IMR-90 (cell line): ENCODE measurements around the gene CLPX. TPM values are rescaled to one million over a fixed set of nuclear protein-coding genes. Genes with fewer than 3 reads are reported as not detected.

Experiments
- ATAC-seq: fragments of 200-7000 bp; cut with Tn5 transposase; 2 replicates; pipeline ENCODE4 v1.9.1; 2020; ENCODE audit warnings: low read depth, mild to moderate bottlenecking, moderate library complexity
- BruUV-seq: library from RNA; stranded (reverse); fragments of 400-500 nt; replicated peaks from 2 replicates; lab custom pipeline; 2021; lab: Mats Ljungman, UMichigan
- CTCF ChIA-PET: fragments of 300-600 bp; formaldehyde crosslinking; extraction: SDS; loops from one replicate; lab custom pipeline; 2021; ENCODE audit warnings: antibody characterized with exemption; lab: Yijun Ruan, JAX
- POLR2A ChIA-PET: fragments of 300-600 bp; sonication (Branson Sonifier 250); formaldehyde crosslinking; loops from one replicate; lab custom pipeline; 2022; ENCODE audit warnings: antibody characterized with exemption; ENCODE audit not compliant: unreplicated experiment; lab: Charles Lee
- DNase-seq: peaks from one replicate; pipeline ENCODE4 v3.0.0; 2013
- H2AFZ ChIP-seq: replicated peaks from 2 replicates; pipeline ENCODE3; 2013; ENCODE audit warnings: low read length, mild to moderate bottlenecking; ENCODE audit not compliant: poor library complexity
- H2AK5ac ChIP-seq: 2 replicates; pipeline ENCODE4 v1.6.1; 2013; ENCODE audit warnings: low read depth, low read length, inconsistent platforms
- H2AK9ac ChIP-seq: replicated peaks from 2 replicates; pipeline ENCODE3; 2013; ENCODE audit warnings: mild to moderate bottlenecking, low read depth, low read length, moderate library complexity; ENCODE audit not compliant: poor library complexity
- H2BK120ac ChIP-seq: 2 replicates; pipeline ENCODE4 v1.6.1; 2013; ENCODE audit warnings: low read depth, low read length, inconsistent platforms
- H2BK15ac ChIP-seq: 3 replicates; pipeline ENCODE4 v1.6.1; 2013; ENCODE audit warnings: low read depth, low read length, inconsistent platforms
- H2BK20ac ChIP-seq: 2 replicates; pipeline ENCODE4 v1.6.1; 2013; ENCODE audit warnings: low read depth, mild to moderate bottlenecking, inconsistent platforms, low read length, moderate library complexity
- H2BK5ac ChIP-seq: 2 replicates; pipeline ENCODE4 v1.6.1; 2013; ENCODE audit warnings: mild to moderate bottlenecking, low read depth, low read length, inconsistent platforms; ENCODE audit not compliant: poor library complexity, severe bottlenecking
- H3K14ac ChIP-seq: replicated peaks from 2 replicates; pipeline ENCODE4 v1.6.1; 2013; ENCODE audit warnings: low read depth, low read length, inconsistent platforms
- H3K18ac ChIP-seq: 2 replicates; pipeline ENCODE4 v1.6.1; 2013; ENCODE audit warnings: low read depth, low read length, control low read depth
- H3K23ac ChIP-seq: 2 replicates; pipeline ENCODE4 v1.6.1; 2013; ENCODE audit warnings: low read depth, low read length, inconsistent platforms
- H3K27ac ChIP-seq: 2 replicates; pipeline ENCODE4 v1.5.1; 2013; ENCODE audit warnings: mild to moderate bottlenecking, control low read depth, low read length; ENCODE audit not compliant: insufficient read depth
- H3K27me3 ChIP-seq: 2 replicates; pipeline ENCODE4 v1.6.1; 2013; ENCODE audit warnings: low read length; ENCODE audit not compliant: control insufficient read depth, insufficient read depth
- H3K36me3 ChIP-seq: 2 replicates; pipeline ENCODE4 v1.6.1; 2013; ENCODE audit warnings: low read length, mixed read lengths; ENCODE audit not compliant: control insufficient read depth, insufficient read depth
- H3K4ac ChIP-seq: 2 replicates; pipeline ENCODE4 v1.6.1; 2013; ENCODE audit warnings: low read depth, low read length, inconsistent platforms
- H3K4me1 ChIP-seq: 2 replicates; pipeline ENCODE4 v1.6.1; 2013; ENCODE audit warnings: low read length, mixed read lengths; ENCODE audit not compliant: control insufficient read depth, insufficient read depth
- H3K4me2 ChIP-seq: 2 replicates; pipeline ENCODE4 v1.6.1; 2013; ENCODE audit warnings: low read depth, mild to moderate bottlenecking, control low read depth, low read length, moderate library complexity
- H3K4me3 ChIP-seq: 2 replicates; pipeline ENCODE4 v1.5.1; 2013; ENCODE audit warnings: low read depth, mild to moderate bottlenecking, control low read depth, low read length, moderate library complexity; ENCODE audit not compliant: insufficient read depth
- H3K56ac ChIP-seq: 2 replicates; pipeline ENCODE4 v1.6.1; 2013; ENCODE audit warnings: low read length, inconsistent platforms; ENCODE audit not compliant: insufficient read depth; ENCODE audit errors: extremely low read depth
- H3K79me1 ChIP-seq, 2 experiments: 2 replicates each; pipeline ENCODE4 v1.6.1; 2013; ENCODE audit warnings: low read length in 2 of 2, inconsistent platforms in 1 of 2, low read depth in 1 of 2
- H3K9ac ChIP-seq: 2 replicates; pipeline ENCODE4 v1.6.1; 2013; ENCODE audit warnings: low read depth, low read length, control low read depth
- H3K9me1 ChIP-seq: 2 replicates; pipeline ENCODE4 v1.6.1; 2013; ENCODE audit warnings: low read length, inconsistent platforms; ENCODE audit not compliant: insufficient read depth
- H3K9me3 ChIP-seq: 2 replicates; pipeline ENCODE4 v1.6.1; 2013; ENCODE audit warnings: low read length; ENCODE audit not compliant: control insufficient read depth, insufficient read depth
- H4K20me1 ChIP-seq: 2 replicates; pipeline ENCODE4 v1.6.1; 2013; ENCODE audit warnings: low read length, inconsistent platforms; ENCODE audit not compliant: insufficient read depth
- H4K5ac ChIP-seq: 2 replicates; pipeline ENCODE4 v1.6.1; 2013; ENCODE audit warnings: mild to moderate bottlenecking, low read depth, low read length, control low read depth
- H4K8ac ChIP-seq, 2 experiments: 2 replicates each; pipeline ENCODE4 v1.6.1; 2013; ENCODE audit warnings: low read depth in 2 of 2, low read length in 2 of 2, control low read depth in 1 of 2, inconsistent platforms in 1 of 2
- H4K91ac ChIP-seq: 2 replicates; pipeline ENCODE4 v1.6.1; 2013; ENCODE audit warnings: low read depth, low read length, inconsistent platforms; ENCODE audit not compliant: insufficient read depth
- BHLHE40 ChIP-seq: fragments of 150-350 bp; IDR thresholded peaks from 2 replicates; pipeline ENCODE4 v1.6.1; 2016; ENCODE audit warnings: mild to moderate bottlenecking, low read depth, low read length
- CEBPB ChIP-seq: IDR thresholded peaks from 2 replicates; pipeline ENCODE4 v1.6.1; 2012; ENCODE audit warnings: low read depth, low read length, improper control_type of control experiment
- CHD1 ChIP-seq: IDR thresholded peaks from 2 replicates; pipeline ENCODE4 v1.6.1; 2012; ENCODE audit warnings: low read depth, low read length, improper control_type of control experiment
- CTCF ChIP-seq: conservative IDR thresholded peaks from 2 replicates; pipeline ENCODE4 v1.5.1; 2012; ENCODE audit warnings: mild to moderate bottlenecking, low read depth, low read length, improper control_type of control experiment
- ELK1 ChIP-seq: fragments of 150-350 bp; IDR thresholded peaks from 2 replicates; pipeline ENCODE4 v1.6.1; 2016; ENCODE audit warnings: low read depth, mild to moderate bottlenecking, low read length, moderate library complexity, borderline replicate concordance
- FOS ChIP-seq: fragments of 150-350 bp; IDR thresholded peaks from 2 replicates; pipeline ENCODE4 v1.6.1; 2016; ENCODE audit warnings: low read depth, low read length
- MAFK ChIP-seq: IDR thresholded peaks from 2 replicates; pipeline ENCODE4 v1.6.1; 2012; ENCODE audit warnings: low read depth, low read length, improper control_type of control experiment
- MAZ ChIP-seq: IDR thresholded peaks from 2 replicates; pipeline ENCODE4 v1.6.1; 2012; ENCODE audit warnings: low read depth, mild to moderate bottlenecking, low read length, improper control_type of control experiment, moderate library complexity, borderline replicate concordance
- MXI1 ChIP-seq: IDR thresholded peaks from 2 replicates; pipeline ENCODE4 v1.6.1; 2012; ENCODE audit warnings: low read depth, mild to moderate bottlenecking, low read length, moderate library complexity, borderline replicate concordance
- NFE2L2 ChIP-seq: fragments of 150-350 bp; IDR thresholded peaks from 2 replicates; pipeline ENCODE4 v1.6.1; 2016; ENCODE audit warnings: low read depth, mild to moderate bottlenecking, low read length
- POLR2A ChIP-seq: IDR thresholded peaks from 2 replicates; pipeline ENCODE4 v1.6.1; 2012; ENCODE audit warnings: mild to moderate bottlenecking, low read depth, low read length
- RAD21 ChIP-seq: IDR thresholded peaks from 2 replicates; pipeline ENCODE4 v1.6.1; 2012; ENCODE audit warnings: low read length, improper control_type of control experiment
- RCOR1 ChIP-seq: IDR thresholded peaks from 2 replicates; pipeline ENCODE4 v1.6.1; 2012; ENCODE audit warnings: mild to moderate bottlenecking, low read length, improper control_type of control experiment; ENCODE audit not compliant: insufficient replicate concordance
- RFX5 ChIP-seq: IDR thresholded peaks from 2 replicates; pipeline ENCODE4 v1.8.0; 2012; ENCODE audit warnings: low read depth, mild to moderate bottlenecking, low read length, moderate library complexity
- SMC3 ChIP-seq: fragments of 150-350 bp; IDR thresholded peaks from 2 replicates; pipeline ENCODE4 v1.6.1; 2016; ENCODE audit warnings: low read depth, mild to moderate bottlenecking, antibody characterized with exemption, low read length, moderate library complexity
- WGBS, 2 experiments: methylation state at CpG; one replicate each; pipeline versions ENCODE4 v1.1.5 to v1.1.7; 2013; ENCODE audit warnings: missing lambda C conversion rate in 2 of 2; ENCODE audit not compliant: insufficient read length in 1 of 2; ENCODE audit errors: extremely low coverage in 2 of 2; 5-methylcytosine and 5-hydroxymethylcytosine counted together
- dilution Hi-C: fragments of 300-500 bp; cut with HindIII; formaldehyde crosslinking; loops from one replicate; pipeline ENCODE4 v1.14.3; 2018; ENCODE audit warnings: low sequenced_read_pairs; ENCODE audit not compliant: unreplicated experiment
- in situ Hi-C: fragments of 300-500 bp; cut with MboI; formaldehyde crosslinking; loops from 3 replicates; pipeline ENCODE4 v1.14.3; 2019; ENCODE audit warnings: low sequenced_read_pairs, inconsistent platforms, mixed read lengths
- intact Hi-C: fragments of 100-400 bp; cut with micrococcal nuclease; formaldehyde crosslinking; loops from 2 replicates; pipeline ENCODE4 v1.10.0; 2022
- polyA plus RNA-seq, 3 experiments: library from polyadenylated mRNA; depleted of rRNA; stranded (reverse); fragments of >200 nt; gene quantifications; 2 replicates each; pipeline ENCODE4 v1.2.3, GENCODE V29; 2012; ENCODE audit warnings: low replicate concordance in 1 of 3
- total RNA-seq: library from RNA; depleted of rRNA; stranded (reverse); fragments of >200 nt; gene quantifications from 2 replicates; pipeline ENCODE4 v1.2.3, GENCODE V29; 2012

Gene CLPX
- total and polyA plus RNA-seq, 2 of the 4 experiments (the other 2 are of a cell fraction), result 25.8 to 26.9 TPM

GRCh38 chr15:65101891-65102708, 83.0 kb downstream of the CLPX start:
- H3K18ac ChIP-seq, result no peak overlapping the region
- POLR2A ChIA-PET, result no interaction called here
- H3K23ac ChIP-seq, result no peak overlapping the region
- WGBS, 2 experiments, result 66% methylated on average over 37 of the region's 75 CpGs; no CpG with 5 or more reads in 1 of the 2 experiments
- intact Hi-C loops (loop anchor here (1.0 kb wide), 2 partner anchors 48 to 69 kb away; no protein-coding TSS in a partner anchor), dilution Hi-C loops (no loop called here), in situ Hi-C loops (no loop called here)
- H2AK9ac ChIP-seq, result no peak overlapping the region
- no peak overlapping the region for H3K9ac ChIP-seq
- no peak overlapping the region for H3K4ac ChIP-seq
- no peak overlapping the region for H2BK15ac ChIP-seq
- H3K14ac ChIP-seq, result no peak overlapping the region
- no peak overlapping the region for H4K5ac ChIP-seq
- BruUV-seq, result no TSS peak
- H2AK5ac ChIP-seq, result no peak overlapping the region
- peaks cover 42% of the 10 kb centered on the region for H3K36me3 ChIP-seq
- CTCF ChIA-PET, result interaction anchor here (0.6 to 2.5 kb wide), 18 partner anchors 8 to 83 kb away, joined by 3 to 26 read pairs (median 6); partner anchors contain the start of genes CLPX and SLC51B
- H2AFZ ChIP-seq, result no peak overlapping the region
- no peaks in the 10 kb centered on the region for H3K9me1 ChIP-seq
- no peaks in the 10 kb centered on the region for H3K4me1 ChIP-seq
- H3K27me3 ChIP-seq, result no peaks in the 10 kb centered on the region
- no peak overlapping the region for H3K56ac ChIP-seq
- H3K9me3 ChIP-seq, result no peaks in the 10 kb centered on the region
- H4K91ac ChIP-seq, result no peak overlapping the region
- H3K27ac ChIP-seq, result no peak overlapping the region
- H3K4me3 ChIP-seq, result no peak overlapping the region
- H3K4me2 ChIP-seq, result no peak overlapping the region
- H4K8ac ChIP-seq, result no peak overlapping the region
- no peak overlapping the region for H2BK120ac ChIP-seq
- H3K79me1 ChIP-seq, result no peaks in the 10 kb centered on the region; a peak in 1 of 4 replicates
- H2BK20ac ChIP-seq, result no peak overlapping the region
- H4K20me1 ChIP-seq, result no peaks in the 10 kb centered on the region; the same call in 1 of the 2 replicates
- ATAC-seq, result peak; percentile 35
- DNase-seq, result no peak
- no peak overlapping the region for H2BK5ac ChIP-seq
- TF ChIP-seq MAZ (no peak), SMC3 (no peak), NFE2L2 (no peak), CEBPB (no peak), POLR2A (no peak), BHLHE40 (no peak), CTCF (no peak), FOS (no peak), RCOR1 (no peak), MXI1 (no peak), CHD1 (no peak), RAD21 (no peak), RFX5 (no peak), ELK1 (no peak), MAFK (no peak)
